Measurements from ENCODE around the gene SFXN1. TPM values are rescaled to one million over a fixed set of nuclear protein-coding genes. Genes with fewer than 3 reads are reported as not detected.

SFXN1 gene
- total and polyA plus RNA-seq, 2 of the 4 experiments (the other 2 are of a cell fraction): 131 to 410 TPM

GRCh38 chr5:175434800-175435199, 43.6 kb upstream of the SFXN1 start:
- no TSS peak for BruUV-seq (replicated peaks)

More at GRCh38 chr5:175434800-175435199, 43.6 kb upstream of the SFXN1 start:
- Histone ChIP-seq H3K36me3 (ENCODE audit: control insufficient read depth, insufficient read depth, low read length) (no peaks in the 10 kb centered on the region), H2AK5ac (ENCODE audit: low read depth, low read length) (no peak overlapping the region), H3K14ac (replicated peaks; ENCODE audit: low read depth, low read length) (no peak overlapping the region), H2AK9ac (replicated peaks; ENCODE audit: low read depth, low read length, poor library complexity) (no peak overlapping the region), H3K9me1 (ENCODE audit: insufficient read depth, low read length) (no peaks in the 10 kb centered on the region), H3K4me3 (ENCODE audit: insufficient read depth, low read depth, low read length) (no peak overlapping the region), H2BK5ac (ENCODE audit: low read depth, low read length, poor library complexity, severe bottlenecking) (no peak overlapping the region), H3K56ac (ENCODE audit: extremely low read depth, insufficient read depth, low read length) (no peak overlapping the region), H3K9ac (ENCODE audit: low read depth, low read length) (no peak overlapping the region), H2BK15ac (ENCODE audit: low read depth, low read length) (no peak overlapping the region), H3K4me2 (ENCODE audit: low read depth, low read length) (no peak overlapping the region), H3K4ac (ENCODE audit: low read depth, low read length) (no peak overlapping the region), H3K27me3 (ENCODE audit: control insufficient read depth, insufficient read depth, low read length) (no peaks in the 10 kb centered on the region; the same call in 1 of the 2 replicates), H2BK20ac (ENCODE audit: low read depth, low read length) (no peak overlapping the region), H3K79me1 (ENCODE audit: low read depth in 1 of 2, low read length in 2 of 2) (no peaks in the 10 kb centered on the region), H3K18ac (ENCODE audit: low read depth, low read length) (no peak overlapping the region), H4K8ac (ENCODE audit: low read depth in 2 of 2, low read length in 2 of 2) (no peak overlapping the region), H2AFZ (replicated peaks; ENCODE audit: low read length, poor library complexity) (no peak overlapping the region), H4K20me1 (ENCODE audit: insufficient read depth, low read length) (no peaks in the 10 kb centered on the region), H3K27ac (ENCODE audit: insufficient read depth, low read length) (no peak overlapping the region), H4K91ac (ENCODE audit: insufficient read depth, low read depth, low read length) (no peak overlapping the region), H2BK120ac (ENCODE audit: low read depth, low read length) (no peak overlapping the region), H4K5ac (ENCODE audit: low read depth, low read length) (no peak overlapping the region), H3K4me1 (ENCODE audit: control insufficient read depth, insufficient read depth, low read length) (no peaks in the 10 kb centered on the region), H3K9me3 (ENCODE audit: control insufficient read depth, insufficient read depth, low read length) (no peaks in the 10 kb centered on the region), H3K23ac (ENCODE audit: low read depth, low read length) (no peak overlapping the region)
- ChIA-PET POLR2A (ENCODE audit: unreplicated experiment) (no interaction called here), CTCF (interaction anchor here (0.6 kb wide), 1 partner anchor 227 kb away, joined by 7 read pairs; no protein-coding TSS in a partner anchor)
- dilution Hi-C loops (cut with HindIII; ENCODE audit: low sequenced_read_pairs, unreplicated experiment): no loop called here
- WGBS, 2 experiments (ENCODE audit: extremely low coverage in 2 of 2, insufficient read length in 1 of 2): 46% methylated on average over 5 of the region's 6 CpGs; no CpG with 5 or more reads in 1 of the 2 experiments
- DNase-seq (no peak), ATAC-seq (ENCODE audit: low read depth) (no peak)
- TF ChIP-seq MXI1 (IDR thresholded peaks at IDR 0.05; ENCODE audit: borderline replicate concordance, low read depth, low read length) (no peak), CEBPB (IDR thresholded peaks at IDR 0.05; ENCODE audit: low read depth, low read length) (no peak), FOS (IDR thresholded peaks at IDR 0.05; ENCODE audit: low read depth, low read length) (no peak)
- in situ Hi-C loops (cut with MboI; ENCODE audit: low sequenced_read_pairs): no loop called here
- intact Hi-C loops (cut with micrococcal nuclease): no loop called here
